SH-SY5Y (cell line): Measurements from ENCODE around the gene VWA1.

Experiments used
- GATA2 ChIP-seq: IDR thresholded peaks from 2 replicates; pipeline ENCODE4 v1.6.1; 2011; ENCODE audit warnings: mild to moderate bottlenecking, low read depth, low read length
- GATA3 ChIP-seq: IDR thresholded peaks from 2 replicates; pipeline ENCODE4 v1.6.1; 2011; ENCODE audit warnings: low read depth, mild to moderate bottlenecking, low read length, moderate library complexity

The VWA1 gene

GRCh38 chr1:1428174-1428573, 7.3 kb upstream of the VWA1 start:
- no peak for TF ChIP-seq GATA3
- TF ChIP-seq GATA2, result no peak

- no peak for TF ChIP-seq GATA2
- TF ChIP-seq GATA3, result no peak
Observed at GRCh38 chr1:1429671-1430073, 5.8 kb upstream of the VWA1 start.

GRCh38 chr1:1430114-1430982, 5.1 kb upstream of the VWA1 start:
- TF ChIP-seq GATA2 (no peak), GATA3 (no peak)

GRCh38 chr1:1430992-1431844, 4.3 kb upstream of the VWA1 start:
- TF ChIP-seq GATA3 (no peak), GATA2 (no peak)

- TF ChIP-seq GATA3, result no peak
Observed at GRCh38 chr1:1431845-1432273, 3.6 kb upstream of the VWA1 start.

- TF ChIP-seq GATA3, result no peak
- no peak for TF ChIP-seq GATA2
Observed at GRCh38 chr1:1432274-1432950, 3.1 kb upstream of the VWA1 start.

GRCh38 chr1:1432951-1433803, 2.3 kb upstream of the VWA1 start:
- no peak for TF ChIP-seq GATA2
- TF ChIP-seq GATA3, result no peak

GRCh38 chr1:1433804-1434130, 1.7 kb upstream of the VWA1 start:
- TF ChIP-seq GATA2, result no peak

GRCh38 chr1:1434131-1434823, 1.2 kb upstream of the VWA1 start:
- TF ChIP-seq GATA2, result no peak

- TF ChIP-seq GATA3 (no peak), GATA2 (no peak)
Observed at GRCh38 chr1:1434824-1435105, 725 bp upstream of the VWA1 start.

- TF ChIP-seq GATA2, result no peak
- no peak for TF ChIP-seq GATA3
Observed at GRCh38 chr1:1435911-1436629, 580 bp downstream of the VWA1 start.

GRCh38 chr1:1436630-1437032, 1.1 kb downstream of the VWA1 start:
- TF ChIP-seq GATA2, result no peak
- TF ChIP-seq GATA3, result no peak

GRCh38 chr1:1437033-1437903, 1.8 kb downstream of the VWA1 start:
- no peak for TF ChIP-seq GATA3

GRCh38 chr1:1437904-1438376, 2.5 kb downstream of the VWA1 start:
- TF ChIP-seq GATA3 (no peak), GATA2 (no peak)
